Parathyroid adenoma (tissue), 2 donors: ENCODE measurements around the gene C2orf74.

Experiments
- H2AFZ ChIP-seq: fragments of 300-600 bp; sonication (generic); one replicate; pipeline ENCODE4 v1.7.0; 2017; ENCODE audit warnings: antibody characterized with exemption, mild to moderate bottlenecking
- H3K27ac ChIP-seq: fragments of 300-600 bp; sonication (generic); one replicate; pipeline ENCODE4 v1.7.0; 2017
- H3K27me3 ChIP-seq: fragments of 300-600 bp; sonication (generic); one replicate; pipeline ENCODE4 v1.7.0; 2017; ENCODE audit warnings: low read length; ENCODE audit not compliant: control insufficient read depth, insufficient read depth
- H3K36me3 ChIP-seq: fragments of 300-600 bp; sonication (generic); one replicate; pipeline ENCODE4 v1.7.0; 2017; ENCODE audit warnings: low read length; ENCODE audit not compliant: control insufficient read depth, insufficient read depth
- H3K4me1 ChIP-seq: fragments of 300-600 bp; sonication (generic); one replicate; pipeline ENCODE4 v1.7.0; 2017; ENCODE audit warnings: control low read depth
- H3K4me2 ChIP-seq: fragments of 300-600 bp; sonication (generic); one replicate; pipeline ENCODE4 v1.7.0; 2017; ENCODE audit warnings: low read length
- H3K4me3 ChIP-seq: fragments of 300-600 bp; sonication (generic); one replicate; pipeline ENCODE4 v1.7.0; 2017; ENCODE audit warnings: low read depth, low read length
- H3K79me2 ChIP-seq: fragments of 300-600 bp; sonication (generic); one replicate; pipeline ENCODE4 v1.7.0; 2017; ENCODE audit warnings: control low read depth
- H3K9ac ChIP-seq: fragments of 300-600 bp; sonication (generic); one replicate; pipeline ENCODE4 v1.7.0; 2017; ENCODE audit warnings: mild to moderate bottlenecking
- H3K9me3 ChIP-seq: fragments of 300-600 bp; sonication (generic); one replicate; pipeline ENCODE4 v1.7.0; 2017; ENCODE audit warnings: low read length; ENCODE audit not compliant: control insufficient read depth
- CTCF ChIP-seq: fragments of 300-600 bp; sonication (generic); IDR thresholded peaks from one replicate; pipeline ENCODE4 v1.7.0; 2017; ENCODE audit warnings: antibody characterized with exemption, mild to moderate bottlenecking
- donor health status: primary hyperparathyroidism.

The C2orf74 gene

GRCh38 chr2:61165946-61166345 lies 4.0 kb downstream of the C2orf74 start:
- Histone ChIP-seq H3K4me2 (no peak overlapping the region), H3K4me3 (no peak overlapping the region), H2AFZ (no peak overlapping the region), H3K79me2 (no peaks in the 10 kb centered on the region), H3K9me3 (no peaks in the 10 kb centered on the region), H3K4me1 (no peaks in the 10 kb centered on the region), H3K36me3 (no peaks in the 10 kb centered on the region), H3K27ac (no peak overlapping the region), H3K27me3 (no peaks in the 10 kb centered on the region), H3K9ac (no peak overlapping the region)
- TF ChIP-seq CTCF: no peak

- Histone ChIP-seq H3K27ac (no peak overlapping the region), H3K9me3 (no peaks in the 10 kb centered on the region), H2AFZ (no peak overlapping the region), H3K79me2 (no peaks in the 10 kb centered on the region), H3K4me2 (no peak overlapping the region), H3K36me3 (no peaks in the 10 kb centered on the region), H3K27me3 (no peaks in the 10 kb centered on the region), H3K4me1 (no peaks in the 10 kb centered on the region), H3K9ac (no peak overlapping the region), H3K4me3 (no peak overlapping the region)
- TF ChIP-seq CTCF: no peak
Measured at GRCh38 chr2:61167579-61167978, 5.6 kb downstream of the C2orf74 start.

- Histone ChIP-seq H3K27me3 (no peaks in the 10 kb centered on the region), H3K79me2 (peaks cover 2% of the 10 kb centered on the region), H3K36me3 (no peaks in the 10 kb centered on the region), H3K4me2 (no peak overlapping the region), H3K27ac (no peak overlapping the region), H3K4me1 (peaks cover 5% of the 10 kb centered on the region), H3K9me3 (no peaks in the 10 kb centered on the region), H3K9ac (no peak overlapping the region), H2AFZ (no peak overlapping the region), H3K4me3 (no peak overlapping the region)
- no peak for TF ChIP-seq CTCF
Measured at GRCh38 chr2:61172671-61173070, 10.7 kb downstream of the C2orf74 start.

GRCh38 chr2:61173116-61173515 lies 11.1 kb downstream of the C2orf74 start:
- H3K9ac ChIP-seq: no peak overlapping the region
- no peaks in the 10 kb centered on the region for H3K36me3 ChIP-seq
- no peak overlapping the region for H2AFZ ChIP-seq
- no peak overlapping the region for H3K27ac ChIP-seq
- H3K79me2 ChIP-seq: peaks cover 7% of the 10 kb centered on the region
- H3K4me2 ChIP-seq: no peak overlapping the region
- no peaks in the 10 kb centered on the region for H3K27me3 ChIP-seq
- H3K9me3 ChIP-seq: no peaks in the 10 kb centered on the region
- H3K4me1 ChIP-seq: peaks cover 5% of the 10 kb centered on the region
- no peak for TF ChIP-seq CTCF
- H3K4me3 ChIP-seq: no peak overlapping the region

GRCh38 chr2:61175036-61175435 lies 13.0 kb downstream of the C2orf74 start:
- no peak overlapping the region for H3K4me3 ChIP-seq
- H3K36me3 ChIP-seq: no peaks in the 10 kb centered on the region
- no peak overlapping the region for H3K9ac ChIP-seq
- H2AFZ ChIP-seq: no peak overlapping the region
- peaks cover 18% of the 10 kb centered on the region for H3K4me1 ChIP-seq
- H3K79me2 ChIP-seq: peaks cover 15% of the 10 kb centered on the region
- no peak overlapping the region for H3K27ac ChIP-seq
- no peak overlapping the region for H3K4me2 ChIP-seq
- TF ChIP-seq CTCF: no peak
- H3K9me3 ChIP-seq: no peaks in the 10 kb centered on the region
- H3K27me3 ChIP-seq: no peaks in the 10 kb centered on the region
